Activated CD4-positive, alpha-beta T cell treated with anti-CD3 and anti-CD28 coated beads for 36 hours (primary cell): Measurements from ENCODE around the gene PRDM4. TPM values are rescaled to one million over a fixed set of nuclear protein-coding genes. Genes with fewer than 3 reads are reported as not detected.
"Not testable (repeated sequence)": the region's sequence is repeated elsewhere in the genome, so short reads cannot be mapped to it uniquely, and the experiment has no call there.

Experiments used
- ATAC-seq: fragments of 200-7000 bp; cut with Tn5 transposase; one replicate; pipeline ENCODE4 v1.10.0; 2021; ENCODE audit warnings: mild to moderate bottlenecking, moderate library complexity
- CTCF ChIA-PET: fragments of 350-600 bp; sonication (Branson Sonifier 250); formaldehyde crosslinking; loops from one replicate; lab custom pipeline; 2021; ENCODE audit warnings: antibody characterized with exemption; lab: Charles Lee
- POLR2A ChIA-PET: fragments of 350-600 bp; sonication (Branson Sonifier 250); formaldehyde crosslinking; loops from one replicate; lab custom pipeline; 2021; ENCODE audit warnings: antibody characterized with exemption, inconsistent platforms; lab: Charles Lee
- DNase-seq: peaks from one replicate; pipeline ENCODE4 v3.0.0-alpha.2; 2020
- H3K27ac Mint-ChIP-seq: one replicate; pipeline ENCODE4 v1.8.0; 2021; ENCODE audit warnings: mixed read lengths
- H3K27me3 Mint-ChIP-seq: one replicate; pipeline ENCODE4 v1.8.0; 2021; ENCODE audit warnings: mixed read lengths
- H3K36me3 Mint-ChIP-seq: one replicate; pipeline ENCODE4 v1.8.0; 2021; ENCODE audit warnings: low read depth, mixed read lengths
- H3K4me1 Mint-ChIP-seq: one replicate; pipeline ENCODE4 v1.8.0; 2021; ENCODE audit warnings: mixed read lengths
- H3K4me3 Mint-ChIP-seq: one replicate; pipeline ENCODE4 v1.8.0; 2021; ENCODE audit warnings: mild to moderate bottlenecking, moderate library complexity, mixed read lengths
- H3K9me3 Mint-ChIP-seq: one replicate; pipeline ENCODE4 v1.8.0; 2021; ENCODE audit warnings: low read depth, mixed read lengths
- intact Hi-C, 2 experiments: fragments of 100-400 bp; cut with DNase I in 1 of 2; cut with micrococcal nuclease in 1 of 2; formaldehyde crosslinking; loops; one replicate each; pipeline versions ENCODE4 v1.14.2 to v1.15.1; 2022 to 2024; cut with DNase I, micrococcal nuclease
- total RNA-seq, 2 experiments: library from RNA; stranded (reverse); gene quantifications; one replicate each; pipeline ENCODE4 v1.2.3, GENCODE V29; 2021

Gene PRDM4
- total RNA-seq, 2 experiments from 2014 or later: 27.5 to 29.7 TPM

- H3K4me1 Mint-ChIP-seq: no peaks in the 10 kb centered on the region
- peaks cover 3% of the 10 kb centered on the region for H3K9me3 Mint-ChIP-seq
- H3K4me3 Mint-ChIP-seq: no peak overlapping the region
- DNase-seq (no peak), ATAC-seq (no peak)
- no peak overlapping the region for H3K27ac Mint-ChIP-seq
- ChIA-PET CTCF (no interaction called here), POLR2A (no interaction called here)
- intact Hi-C loops: no loop called here
- H3K27me3 Mint-ChIP-seq: no peaks in the 10 kb centered on the region
- peaks cover 28% of the 10 kb centered on the region for H3K36me3 Mint-ChIP-seq
Observed at GRCh38 chr12:107731366-107731765, 29.6 kb downstream of the PRDM4 start.

- H3K4me1 Mint-ChIP-seq: no peaks in the 10 kb centered on the region
- ChIA-PET CTCF (no interaction called here), POLR2A (no interaction called here)
- no peaks in the 10 kb centered on the region for H3K27me3 Mint-ChIP-seq
- intact Hi-C loops: no loop called here
- DNase-seq (no peak), ATAC-seq (no peak)
- no peak overlapping the region for H3K4me3 Mint-ChIP-seq
- H3K9me3 Mint-ChIP-seq: peaks cover 5% of the 10 kb centered on the region
- no peak overlapping the region for H3K27ac Mint-ChIP-seq
- peaks cover 24% of the 10 kb centered on the region for H3K36me3 Mint-ChIP-seq
Observed at GRCh38 chr12:107730618-107731341, 30.2 kb downstream of the PRDM4 start.

DNA sequence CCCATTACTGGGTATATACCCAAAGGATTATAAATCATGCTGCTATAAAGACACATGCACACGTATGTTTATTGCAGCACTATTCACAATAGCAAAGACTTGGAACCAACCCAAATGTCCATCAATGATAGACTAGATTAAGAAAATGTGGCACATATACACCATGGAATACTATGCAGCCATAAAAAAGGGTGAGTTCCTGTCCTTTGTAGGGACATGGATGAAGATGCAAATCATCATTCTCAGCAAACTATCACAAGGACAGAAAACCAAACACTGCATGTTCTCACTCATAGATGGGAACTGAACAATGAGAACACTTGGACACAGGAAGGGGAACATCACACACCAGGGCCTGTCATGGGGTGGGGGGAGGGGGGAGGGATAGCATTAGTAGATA is 33.2 kb downstream of the PRDM4 start:
- H3K9me3 Mint-ChIP-seq, H3K4me3 Mint-ChIP-seq, intact Hi-C loops, DNase-seq, ATAC-seq, H3K4me1 Mint-ChIP-seq, POLR2A ChIA-PET, CTCF ChIA-PET, H3K27ac Mint-ChIP-seq, H3K27me3 Mint-ChIP-seq: not testable (repeated sequence)
- H3K36me3 Mint-ChIP-seq: peaks cover 12% of the 10 kb centered on the region

- H3K27ac Mint-ChIP-seq, POLR2A ChIA-PET, H3K27me3 Mint-ChIP-seq, H3K4me3 Mint-ChIP-seq, CTCF ChIA-PET, ATAC-seq, H3K9me3 Mint-ChIP-seq, intact Hi-C loops, DNase-seq, H3K4me1 Mint-ChIP-seq: not testable (repeated sequence)
- H3K36me3 Mint-ChIP-seq: peaks cover 16% of the 10 kb centered on the region
Observed at GRCh38 chr12:107727327-107727726, 33.6 kb downstream of the PRDM4 start.

GRCh38 chr12:107718606-107719005 is 42.3 kb downstream of the PRDM4 start:
- ATAC-seq (peak; percentile 51), DNase-seq (no peak)
- POLR2A ChIA-PET: no interaction called here
- intact Hi-C loops: no loop called here
- Mint-ChIP-seq H3K9me3 (no peaks in the 10 kb centered on the region), H3K4me1 (no peaks in the 10 kb centered on the region), H3K36me3 (peaks cover 39% of the 10 kb centered on the region), H3K27me3 (no peaks in the 10 kb centered on the region), H3K27ac (no peak overlapping the region), H3K4me3 (no peak overlapping the region)
- CTCF ChIA-PET: interaction anchor here (1.3 kb wide), 1 partner anchor 14 kb away, joined by 3 read pairs; no protein-coding TSS in a partner anchor

GRCh38 chr12:107715780-107716179 is 45.2 kb downstream of the PRDM4 start:
- Mint-ChIP-seq H3K27me3 (no peaks in the 10 kb centered on the region), H3K4me3 (no peak overlapping the region), H3K27ac (no peak overlapping the region), H3K36me3 (peaks cover 55% of the 10 kb centered on the region), H3K9me3 (no peaks in the 10 kb centered on the region), H3K4me1 (no peaks in the 10 kb centered on the region)
- intact Hi-C loops: no loop called here
- CTCF ChIA-PET: no interaction called here
- DNase-seq: no peak
- POLR2A ChIA-PET: no interaction called here
- no peak for ATAC-seq

GRCh38 chr12:107705522-107705921 is 55.4 kb downstream of the PRDM4 start:
- intact Hi-C loops, H3K4me1 Mint-ChIP-seq, POLR2A ChIA-PET, H3K27ac Mint-ChIP-seq, CTCF ChIA-PET, H3K9me3 Mint-ChIP-seq, H3K27me3 Mint-ChIP-seq, DNase-seq, H3K4me3 Mint-ChIP-seq, ATAC-seq: not testable (repeated sequence)
- peaks cover 81% of the 10 kb centered on the region for H3K36me3 Mint-ChIP-seq

- Mint-ChIP-seq H3K9me3 (peaks cover 2% of the 10 kb centered on the region), H3K4me1 (no peaks in the 10 kb centered on the region), H3K4me3 (no peak overlapping the region), H3K36me3 (peaks cover 84% of the 10 kb centered on the region), H3K27ac (no peak overlapping the region), H3K27me3 (no peaks in the 10 kb centered on the region)
- POLR2A ChIA-PET: no interaction called here
- CTCF ChIA-PET: interaction anchor here (1.2 kb wide), 1 partner anchor 33 kb away, joined by 3 read pairs; no protein-coding TSS in a partner anchor
- DNase-seq (no peak), ATAC-seq (no peak)
- intact Hi-C loops: no loop called here
Observed at GRCh38 chr12:107704041-107704440, 56.9 kb downstream of the PRDM4 start.

GRCh38 chr12:107702106-107702505 is 58.8 kb downstream of the PRDM4 start:
- no peak overlapping the region for H3K27ac Mint-ChIP-seq
- no peak for ATAC-seq
- H3K4me3 Mint-ChIP-seq: no peak overlapping the region
- H3K4me1 Mint-ChIP-seq: no peaks in the 10 kb centered on the region
- H3K27me3 Mint-ChIP-seq: no peaks in the 10 kb centered on the region
- peaks cover 84% of the 10 kb centered on the region for H3K36me3 Mint-ChIP-seq
- intact Hi-C loops: no loop called here
- H3K9me3 Mint-ChIP-seq: peaks cover 2% of the 10 kb centered on the region
- CTCF ChIA-PET: interaction anchor here (0.5 kb wide), 1 partner anchor 34 kb away, joined by 4 read pairs; no protein-coding TSS in a partner anchor
- DNase-seq: no peak
- POLR2A ChIA-PET: no interaction called here

GRCh38 chr12:107695772-107696171 is 65.2 kb downstream of the PRDM4 start:
- CTCF ChIA-PET: interaction anchor here (0.7 kb wide), 1 partner anchor 647 kb away, joined by 5 read pairs; no protein-coding TSS in a partner anchor
- H3K4me3 Mint-ChIP-seq, ATAC-seq, H3K4me1 Mint-ChIP-seq, H3K27ac Mint-ChIP-seq, POLR2A ChIA-PET, DNase-seq, intact Hi-C loops, H3K27me3 Mint-ChIP-seq, H3K9me3 Mint-ChIP-seq: not testable (repeated sequence)
- peaks cover 73% of the 10 kb centered on the region for H3K36me3 Mint-ChIP-seq

DNA sequence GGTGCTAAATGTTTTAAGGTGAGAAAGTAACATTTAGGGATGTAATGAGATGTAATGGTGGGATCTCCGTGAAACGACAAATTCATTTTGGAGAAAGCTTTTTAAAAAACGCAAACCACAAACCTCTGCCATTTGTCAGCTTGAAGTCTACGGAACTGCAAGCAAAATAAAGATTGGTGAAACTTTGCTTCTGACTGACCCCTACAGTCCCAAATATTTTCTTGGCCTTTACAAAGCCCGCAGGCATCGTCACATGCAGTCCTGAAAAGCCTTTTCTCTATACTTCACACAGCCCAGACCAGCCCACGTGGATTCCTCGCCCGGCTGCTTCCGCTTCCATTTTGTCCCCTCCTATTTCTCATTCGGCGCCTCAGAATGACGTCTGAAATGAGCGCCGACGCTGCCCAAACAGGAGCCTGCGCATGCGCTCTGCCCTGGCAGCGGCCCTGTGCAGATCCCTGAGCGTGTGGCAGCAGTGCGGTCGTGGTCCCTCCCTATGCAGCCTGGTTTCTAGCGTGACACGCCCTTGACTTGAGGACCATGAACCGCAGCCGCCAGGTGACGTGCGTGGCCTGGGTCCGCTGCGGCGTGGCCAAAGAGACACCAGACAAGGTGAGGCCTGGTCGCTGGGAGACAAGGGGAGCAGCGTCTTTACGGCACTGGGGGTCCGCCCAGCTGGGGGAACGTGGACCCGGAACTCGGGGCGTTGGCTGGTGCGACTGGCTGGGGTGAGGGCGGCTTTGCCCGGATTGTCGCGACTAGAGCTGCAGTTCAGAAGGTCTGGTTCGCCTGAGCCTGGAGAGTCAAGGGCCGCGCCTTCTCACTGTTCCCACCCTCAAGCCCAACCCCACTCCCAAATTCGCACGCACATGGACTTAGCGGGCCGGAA is 75.3 kb downstream of the PRDM4 start, which contains the start of gene PWP1:
Gene PWP1, plus strand, starts transcription at position 440 of the 889 bp plus-strand sequence. Its CDS starts 101 bp downstream, at position 541.
- Mint-ChIP-seq H3K27ac (peak within 1 kb of the TSS; percentile 94), H3K27me3 (no peaks in the 10 kb centered on the region), H3K9me3 (no peaks in the 10 kb centered on the region), H3K36me3 (peaks cover 32% of the 10 kb centered on the region), H3K4me1 (peaks cover 27% of the 10 kb centered on the region), H3K4me3 (peak within 1 kb of the TSS; percentile 94)
- DNase-seq (peak; percentile 97), ATAC-seq (peak; percentile 92)
- intact Hi-C loops: loop anchor here (1.0 to 10.0 kb wide), 14 partner anchors 74 to 1438 kb away; partner anchors contain the start of genes FICD (in 2 of the 2), ALKBH2 (in 1 of the 2), CKAP4 (in 1 of the 2) and CORO1C (in 1 of the 2)
- ChIA-PET CTCF (interaction anchor here (1.0 to 1.4 kb wide), 2 partner anchors 10 to 12 kb away, joined by 3 to 4 read pairs; no protein-coding TSS in a partner anchor), POLR2A (no interaction called here)
